GM21786 (cell line): ENCODE measurements around the gene RANBP10.

Experiments used
- ATAC-seq: cut with Tn5 transposase; IDR thresholded peaks from one replicate; pipeline ENCODE4 v1.9.1; 2021; ENCODE audit not compliant: unreplicated experiment

RANBP10 gene

GRCh38 chr16:67749436-67750078 is 56.8 kb downstream of the RANBP10 start:
- no peak for ATAC-seq

DNA sequence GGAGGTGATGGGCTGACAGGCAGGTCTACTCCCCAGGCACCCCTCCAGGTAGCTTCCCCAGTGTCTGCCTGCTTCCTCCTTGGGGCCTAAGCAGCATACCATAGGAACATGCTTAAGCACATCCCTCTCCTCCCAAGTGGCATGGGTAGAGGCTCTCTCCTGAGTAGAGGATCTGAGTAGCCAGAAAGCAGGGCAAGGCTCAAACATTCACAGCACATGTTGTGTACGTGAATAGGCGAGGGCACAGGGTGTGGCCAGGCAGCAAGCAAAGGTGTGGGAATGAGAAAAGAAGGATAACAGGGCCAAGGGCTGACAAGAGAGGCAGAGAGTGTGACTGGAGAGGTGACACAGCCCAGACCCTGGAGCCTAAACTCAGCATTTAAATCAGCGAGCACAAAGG is 57.5 kb downstream of the RANBP10 start:
- no peak for ATAC-seq

DNA sequence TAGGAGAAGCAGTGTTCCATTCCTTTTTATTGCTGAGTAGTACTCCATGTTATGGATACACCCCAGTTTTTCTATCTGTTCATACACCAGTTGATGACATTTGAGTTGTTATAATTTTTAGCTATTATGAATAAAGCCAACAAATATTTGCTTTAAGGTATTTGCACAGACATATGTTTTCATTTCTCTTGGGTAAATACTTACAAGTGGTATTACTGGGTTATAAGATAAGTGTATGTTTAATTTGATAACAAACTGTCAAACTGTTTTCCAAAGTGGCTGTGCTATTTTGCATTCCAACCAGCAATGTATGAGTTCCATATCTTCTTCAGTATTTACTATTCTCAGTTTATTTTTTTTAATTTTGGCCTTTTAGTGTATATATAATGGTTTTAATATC is 59.5 kb downstream of the RANBP10 start:
- no peak for ATAC-seq

DNA sequence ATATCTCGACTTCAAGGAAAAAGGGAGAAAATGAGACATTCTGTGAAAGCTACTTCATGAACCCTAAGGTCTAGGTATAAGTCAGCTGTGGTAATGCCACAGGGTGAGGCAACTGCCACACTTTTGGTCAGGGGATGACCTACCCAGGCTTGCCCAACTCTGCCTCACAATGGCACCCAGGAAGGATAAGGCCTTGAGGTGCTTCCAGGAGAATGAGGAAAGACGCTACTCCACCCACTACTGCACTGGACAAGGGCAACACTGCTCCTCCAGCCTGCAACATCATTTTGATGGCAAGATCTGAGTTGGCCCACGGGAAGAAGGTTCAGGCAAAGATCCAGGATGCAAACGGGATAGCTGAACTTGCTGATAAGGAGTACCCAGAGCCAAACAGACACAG is 65.2 kb downstream of the RANBP10 start:
- ATAC-seq = no peak

- no peak for ATAC-seq
Observed at GRCh38 chr16:67740391-67740790, 66.0 kb downstream of the RANBP10 start.

GRCh38 chr16:67736858-67737257 is 69.5 kb downstream of the RANBP10 start:
- no peak for ATAC-seq

DNA sequence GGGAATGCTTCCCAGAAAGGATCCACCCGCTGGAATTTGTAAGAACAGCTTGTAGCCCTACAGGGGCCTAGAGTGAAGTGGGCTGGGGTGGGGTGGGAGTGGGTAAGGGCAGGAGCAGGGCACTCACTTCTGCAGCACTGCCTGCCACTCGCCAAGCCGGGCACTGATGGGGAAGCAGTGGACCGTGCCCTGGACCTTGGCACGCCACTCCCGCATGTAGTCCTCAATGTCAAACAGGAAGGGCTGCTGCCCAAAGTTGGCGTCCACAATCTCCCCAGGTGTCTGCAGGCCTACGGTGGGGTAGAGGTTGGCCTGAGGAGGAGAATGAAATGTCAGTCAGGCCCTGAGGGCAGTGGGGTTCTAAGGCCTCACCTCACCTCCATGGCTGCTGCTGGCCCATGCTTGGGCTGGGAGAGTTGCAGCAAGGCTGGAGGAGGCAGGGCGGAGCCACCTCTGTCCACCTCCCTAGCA is 71.6 kb downstream of the RANBP10 start:
- ATAC-seq = no peak

- ATAC-seq = no peak
Observed at GRCh38 chr16:67733734-67734470, 72.5 kb downstream of the RANBP10 start.

- no peak for ATAC-seq
Observed at GRCh38 chr16:67731753-67732095, 74.6 kb downstream of the RANBP10 start.

DNA sequence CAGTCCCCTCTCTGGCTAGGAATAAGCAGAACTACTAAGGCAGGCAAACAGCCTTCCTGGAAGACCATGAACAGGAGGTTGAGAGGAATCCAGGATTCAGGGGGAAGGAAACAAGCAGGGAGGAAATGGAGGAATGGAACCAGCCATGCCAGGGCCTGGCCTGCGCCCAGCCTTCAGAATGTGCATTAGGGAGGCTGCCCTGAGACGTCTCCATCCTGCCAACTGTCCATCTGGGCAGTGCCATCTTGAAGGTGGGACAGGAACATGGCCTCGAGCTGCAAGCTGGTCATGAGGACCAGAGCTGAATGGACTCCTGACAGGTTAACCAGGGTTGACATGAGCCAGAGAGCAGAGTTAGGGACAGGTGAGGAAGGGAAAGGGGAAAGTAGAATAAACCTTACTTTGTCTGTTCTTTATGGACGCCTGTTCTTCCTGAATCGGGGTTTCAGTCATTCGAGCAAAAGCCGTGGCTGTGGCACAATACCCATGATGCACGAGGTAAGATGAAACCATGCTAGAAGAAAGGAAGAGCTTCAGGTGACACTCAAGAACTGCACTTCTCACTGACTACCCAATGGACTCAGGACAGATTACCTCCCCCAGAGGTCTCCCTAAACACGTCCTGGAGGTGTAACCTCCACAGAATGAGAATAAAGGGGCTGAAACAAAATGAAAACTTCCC is 75.1 kb downstream of the RANBP10 start:
- ATAC-seq = no peak

DNA sequence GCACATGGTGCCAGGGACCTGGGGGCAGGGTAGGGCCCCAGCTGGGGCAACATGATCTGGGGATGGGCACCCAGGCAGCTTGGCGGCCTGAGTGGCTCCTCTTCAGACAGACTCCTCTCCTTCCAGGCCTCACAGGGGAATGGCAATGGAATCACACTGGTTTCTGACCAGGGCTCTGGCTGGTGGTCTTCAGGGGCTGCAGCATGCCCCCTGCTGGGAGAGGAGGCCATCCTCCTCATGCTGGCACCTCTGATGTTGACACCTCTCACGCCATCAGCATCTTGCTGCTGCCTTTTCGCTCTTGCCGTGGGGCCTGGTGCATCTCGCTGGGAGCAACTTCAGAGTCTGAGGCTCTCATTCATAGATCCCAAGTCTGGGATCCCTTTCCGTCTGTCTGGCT is 76.0 kb downstream of the RANBP10 start:
- ATAC-seq = no peak

DNA sequence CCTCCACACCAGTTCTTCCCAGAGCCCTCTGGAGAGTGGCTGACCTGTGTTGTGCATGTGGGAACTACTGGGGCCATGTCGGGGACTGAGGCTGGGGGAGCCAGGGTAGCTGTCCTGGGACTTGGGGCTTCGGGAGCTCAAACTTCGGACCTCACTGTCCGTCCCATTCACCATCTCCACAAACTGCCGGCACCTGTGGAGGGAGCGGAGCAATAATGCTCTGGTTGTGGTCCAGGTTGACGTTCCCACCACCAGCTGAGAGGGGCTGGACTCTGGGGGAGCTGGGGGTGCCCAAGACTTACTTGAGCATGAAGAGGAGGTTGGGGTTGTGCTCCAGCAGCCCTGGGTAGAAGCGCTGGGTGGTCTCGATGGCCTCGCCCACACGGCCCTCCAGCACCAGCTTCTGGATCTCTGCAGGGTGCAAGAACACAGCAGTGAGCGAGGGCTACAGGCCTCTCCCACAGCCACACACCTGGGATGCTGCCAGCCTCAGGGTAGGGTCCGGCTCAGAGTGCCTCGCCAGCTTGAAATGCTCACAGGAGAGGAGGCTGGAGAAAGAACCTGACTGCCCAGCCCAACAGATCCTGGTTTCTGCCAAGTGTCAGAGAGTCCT is 76.6 kb downstream of the RANBP10 start:
- no peak for ATAC-seq

DNA sequence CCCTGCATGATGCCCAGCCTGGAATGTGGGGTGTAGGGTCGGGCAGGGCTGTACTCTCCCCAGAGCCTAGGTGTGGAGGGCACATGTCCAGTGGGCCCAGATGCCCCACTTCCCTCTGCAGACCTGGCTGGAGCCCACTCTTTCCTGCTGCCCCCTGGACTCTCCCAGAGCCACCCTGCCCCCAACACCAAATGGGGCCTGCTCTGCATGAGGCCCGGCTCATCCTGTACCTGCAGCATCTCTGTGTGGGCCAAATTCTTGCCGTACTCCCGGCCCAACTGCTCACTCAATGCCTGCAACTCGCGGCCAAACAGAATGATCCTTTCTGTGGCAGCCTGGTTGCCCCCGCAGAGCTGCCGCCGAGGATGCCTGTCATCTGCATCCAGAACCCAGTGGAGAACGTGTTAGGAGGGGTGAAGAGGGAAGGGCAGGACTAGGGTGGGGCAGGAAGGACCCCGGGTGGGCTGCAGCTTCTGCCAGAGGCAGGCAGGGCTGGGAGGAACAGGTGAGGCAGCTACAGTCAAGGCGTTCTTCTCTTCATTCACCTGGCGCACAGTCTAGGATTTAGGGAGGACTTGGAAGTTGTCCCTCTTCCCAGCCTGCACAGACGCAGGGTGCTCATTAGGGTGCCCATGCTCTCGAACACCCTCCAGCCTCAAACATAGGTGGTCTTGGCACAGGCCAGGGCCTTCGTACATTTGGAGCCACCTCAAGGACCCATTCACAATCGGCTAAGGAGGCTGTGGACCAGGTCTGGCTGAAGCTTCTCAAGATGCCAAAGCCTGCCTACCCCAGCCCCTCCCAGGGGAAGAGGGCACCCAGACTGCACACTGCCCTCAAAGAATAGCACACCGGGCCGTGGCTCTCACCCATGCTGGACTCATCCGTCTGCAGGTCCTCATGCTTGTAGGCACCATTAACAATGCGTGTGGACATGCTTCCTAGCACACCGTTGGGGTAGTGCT is 78.6 kb downstream of the RANBP10 start:
- no peak for ATAC-seq

DNA sequence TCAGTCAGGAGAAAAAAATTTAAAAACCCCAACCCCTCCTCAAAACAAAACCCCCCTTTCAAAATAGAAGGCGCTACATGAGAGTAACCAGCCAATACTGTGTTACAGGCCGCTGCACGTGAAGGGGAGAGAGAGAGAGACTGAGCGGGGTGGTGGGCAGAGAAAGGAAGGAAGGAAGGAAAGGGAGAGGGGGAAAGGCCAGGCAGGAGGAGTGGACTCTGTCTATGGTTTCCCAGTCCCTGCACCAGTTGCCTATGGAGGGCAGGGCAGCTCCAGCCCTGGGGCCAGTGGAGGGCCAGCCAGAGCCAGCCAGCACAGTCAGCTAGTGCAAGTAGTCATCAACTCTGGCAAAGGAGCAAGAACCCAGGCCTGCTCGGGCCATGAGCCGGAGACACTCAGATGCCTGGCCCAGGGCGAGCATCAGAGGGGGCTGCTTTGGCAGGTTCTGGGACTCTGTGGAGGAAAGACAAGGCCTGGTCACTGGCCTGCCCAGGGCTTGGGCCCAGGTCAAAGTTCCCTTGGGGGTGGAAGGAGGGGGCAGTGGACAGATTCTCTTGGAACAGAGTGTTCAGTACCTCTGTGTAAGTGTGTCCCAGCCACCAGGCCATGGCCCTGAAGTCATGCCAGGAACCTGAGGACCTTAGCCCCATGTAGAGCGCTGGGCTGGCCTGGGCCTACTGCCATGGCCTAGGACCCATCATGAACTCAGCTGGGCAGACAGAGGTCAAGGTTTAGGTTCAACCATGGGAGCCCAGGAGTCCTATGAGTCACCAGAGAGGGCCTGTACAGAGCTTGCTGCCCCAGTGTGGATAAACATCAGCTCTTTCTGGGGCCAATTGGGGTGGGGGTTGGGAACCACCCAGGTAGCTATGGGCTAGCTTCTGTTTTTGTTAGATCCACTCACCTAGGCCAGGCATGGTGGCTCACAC is 80.0 kb downstream of the RANBP10 start:
- ATAC-seq = no peak

GRCh38 chr16:67723911-67724305 is 82.5 kb downstream of the RANBP10 start:
- no peak for ATAC-seq

DNA sequence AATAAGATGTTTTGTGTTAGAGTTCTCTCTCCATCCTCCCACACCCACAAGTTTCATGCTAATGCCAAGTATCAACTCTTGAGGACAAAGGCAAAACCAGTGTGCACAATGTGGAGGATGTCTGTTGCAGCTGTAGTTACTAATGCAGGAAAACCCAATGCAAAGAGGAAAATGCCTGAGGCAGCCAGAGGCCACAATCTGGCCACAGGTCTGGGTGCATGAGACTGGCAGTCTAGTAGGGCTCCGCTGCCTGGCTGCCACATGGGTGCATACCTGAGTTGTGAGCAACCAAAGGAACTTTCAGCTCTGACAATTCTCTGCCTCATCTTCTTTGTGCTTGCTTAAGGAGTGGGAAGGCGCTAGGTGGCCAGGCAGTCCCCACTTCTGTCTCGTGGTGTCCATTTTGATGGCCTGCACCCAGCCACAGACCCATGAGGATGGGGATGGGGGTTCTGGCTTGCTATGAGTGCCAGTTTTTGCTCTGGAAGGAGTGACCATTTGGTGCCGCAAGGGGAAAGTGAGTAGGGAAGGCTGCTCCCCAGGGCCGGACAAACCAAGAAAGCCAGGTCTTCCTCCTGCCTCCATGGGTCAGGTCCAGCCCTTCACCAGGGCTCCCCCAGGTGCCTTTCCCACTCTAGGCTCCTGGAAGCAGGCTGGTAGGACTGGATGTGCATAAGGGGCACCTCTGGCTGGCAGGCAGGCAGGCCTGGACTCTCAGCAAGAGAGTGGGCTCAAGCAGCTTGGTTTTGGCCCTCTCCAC is 83.0 kb downstream of the RANBP10 start:
- ATAC-seq = no peak

GRCh38 chr16:67720236-67720635 is 86.1 kb downstream of the RANBP10 start:
- no peak for ATAC-seq

DNA sequence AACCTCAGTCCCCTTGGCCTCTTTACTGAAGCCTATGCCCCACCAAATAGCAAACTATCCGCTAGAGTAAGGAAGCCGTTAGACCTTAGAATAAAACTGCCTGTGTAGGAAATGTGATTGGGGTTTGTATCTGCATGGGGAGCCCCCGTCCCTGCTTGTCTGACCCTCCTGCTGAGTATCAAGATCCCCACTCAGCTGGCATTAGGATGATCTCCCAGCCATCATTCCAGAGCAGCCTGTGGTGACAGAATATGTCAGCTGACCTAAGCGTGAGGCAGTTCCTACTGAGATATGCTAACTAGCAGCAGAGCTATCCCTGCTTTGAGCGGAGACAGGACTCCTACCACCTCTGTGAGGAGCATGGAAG is 86.6 kb downstream of the RANBP10 start:
- ATAC-seq = no peak
